ENCODE data around the gene TDRD7. TPM values are rescaled to one million over a fixed set of nuclear protein-coding genes. Genes with fewer than 3 reads are reported as not detected.

Gene TDRD7
- total and polyA plus RNA-seq, 2 of the 8 experiments (the other 6 are each of a cell fraction or from before 2014, with no cell fraction given): 1.2 to 2.3 TPM

GRCh38 chr9:97501177-97501971 is 89.5 kb downstream of the TDRD7 start, which contains the start of gene TMOD1 (continued):
- TF ChIP-seq, protein P1, sequence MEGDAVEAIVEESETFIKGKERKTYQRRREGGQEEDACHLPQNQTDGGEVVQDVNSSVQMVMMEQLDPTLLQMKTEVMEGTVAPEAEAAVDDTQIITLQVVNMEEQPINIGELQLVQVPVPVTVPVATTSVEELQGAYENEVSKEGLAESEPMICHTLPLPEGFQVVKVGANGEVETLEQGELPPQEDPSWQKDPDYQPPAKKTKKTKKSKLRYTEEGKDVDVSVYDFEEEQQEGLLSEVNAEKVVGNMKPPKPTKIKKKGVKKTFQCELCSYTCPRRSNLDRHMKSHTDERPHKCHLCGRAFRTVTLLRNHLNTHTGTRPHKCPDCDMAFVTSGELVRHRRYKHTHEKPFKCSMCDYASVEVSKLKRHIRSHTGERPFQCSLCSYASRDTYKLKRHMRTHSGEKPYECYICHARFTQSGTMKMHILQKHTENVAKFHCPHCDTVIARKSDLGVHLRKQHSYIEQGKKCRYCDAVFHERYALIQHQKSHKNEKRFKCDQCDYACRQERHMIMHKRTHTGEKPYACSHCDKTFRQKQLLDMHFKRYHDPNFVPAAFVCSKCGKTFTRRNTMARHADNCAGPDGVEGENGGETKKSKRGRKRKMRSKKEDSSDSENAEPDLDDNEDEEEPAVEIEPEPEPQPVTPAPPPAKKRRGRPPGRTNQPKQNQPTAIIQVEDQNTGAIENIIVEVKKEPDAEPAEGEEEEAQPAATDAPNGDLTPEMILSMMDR (IDR thresholded peaks at IDR 0.05; ENCODE audit: control extremely low read depth in 1 of 3, insufficient read depth in 1 of 3, low read depth in 1 of 3, low read length in 3 of 3): peak in 2 of 3 experiments; percentile 14 to 15; a peak in 2 of 4 replicates
- TF ChIP-seq SIX5 (IDR thresholded peaks at IDR 0.05; ENCODE audit: low read depth, low read length): no peak
- no peak for TF ChIP-seq SUZ12 (IDR thresholded peaks at IDR 0.05; ENCODE audit: low read length)
- TF ChIP-seq RFX5 (IDR thresholded peaks at IDR 0.05; ENCODE audit: borderline replicate concordance, low read depth, low read length): no peak

All from H1 (cell line).